ENCODE measurements around the gene DUSP9. TPM values are rescaled to one million over a fixed set of nuclear protein-coding genes. Genes with fewer than 3 reads are reported as not detected.

Gene DUSP9
- polyA plus RNA-seq, 1 donor from 2014 or later, result 0.94 TPM

DNA sequence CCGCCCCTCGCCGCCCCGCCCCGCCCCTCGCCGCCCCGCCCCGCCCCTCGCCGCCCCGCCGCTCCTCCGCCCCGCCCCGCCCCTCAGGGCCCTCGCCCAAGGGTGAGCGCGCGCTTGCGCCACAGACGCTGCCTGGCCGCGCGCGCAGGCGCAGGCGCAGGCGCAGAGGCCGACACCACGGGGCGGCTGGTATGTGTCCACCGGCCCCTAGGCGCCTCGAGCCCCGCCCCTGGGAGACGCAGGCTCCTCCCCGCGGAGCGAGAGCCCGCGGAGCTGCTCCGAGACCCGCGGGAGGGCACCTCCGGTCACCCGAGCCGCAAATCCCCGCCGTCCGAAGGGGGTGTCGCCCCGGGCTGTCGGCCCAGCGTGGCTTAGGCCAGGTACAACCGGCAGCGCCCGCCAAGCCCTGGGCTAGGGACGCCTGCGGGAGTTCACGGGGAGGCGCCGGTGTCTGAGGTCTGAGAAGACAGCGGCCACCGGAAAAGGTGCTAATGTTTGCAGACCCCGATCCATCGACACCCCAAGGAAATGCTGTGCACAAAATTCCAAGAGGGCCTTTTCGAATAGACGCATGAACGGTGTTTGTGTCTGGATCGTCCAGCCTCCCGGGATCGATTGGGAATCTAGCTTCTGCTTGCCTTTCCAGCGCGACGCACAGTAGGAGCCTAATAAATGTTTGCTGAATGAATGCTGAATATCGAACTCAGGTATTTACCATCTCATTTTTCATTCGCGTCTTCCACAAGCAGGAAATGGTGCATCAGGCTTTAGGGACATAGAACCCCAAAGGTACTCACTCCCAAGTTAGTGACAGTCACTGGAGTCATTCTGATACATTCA lies 47.6 kb upstream of the DUSP9 start:
- Histone ChIP-seq H3K4me2 (ENCODE audit: low read length) (peak overlapping the region; percentile 73), H3K36me3 (ENCODE audit: insufficient read depth, low read length) (no peaks in the 10 kb centered on the region), H3K9ac (ENCODE audit: low read length) (peak overlapping the region; percentile 75), H3K9me3 (ENCODE audit: low read length) (no peaks in the 10 kb centered on the region), H3K4me3 (ENCODE audit: low read length) (peak overlapping the region; percentile 78), H3K27ac (ENCODE audit: low read length) (peak overlapping the region; percentile 64), H3K79me2 (replicated peaks; ENCODE audit: insufficient read depth, low read length) (no peaks in the 10 kb centered on the region), H3K27me3 (ENCODE audit: insufficient read depth, low read depth, low read length) (no peaks in the 10 kb centered on the region), H3K9me2 (ENCODE audit: insufficient read depth, low read length) (no peaks in the 10 kb centered on the region), H3F3A (ENCODE audit: insufficient read depth, low read length, poor library complexity, severe bottlenecking) (no peaks in the 10 kb centered on the region), H4K20me1 (ENCODE audit: insufficient read depth) (no peaks in the 10 kb centered on the region), H2AFZ (ENCODE audit: low read depth, low read length) (no peak overlapping the region)
- peak; percentile 40 for TF ChIP-seq MXI1 (conservative IDR thresholded peaks at IDR 0.05; ENCODE audit: poor library complexity, severe bottlenecking)
- TF ChIP-seq POLR2AphosphoS5 (IDR thresholded peaks at IDR 0.05), result peak; percentile 56
- no peak for TF ChIP-seq SMC3 (conservative IDR thresholded peaks at IDR 0.05; ENCODE audit: poor library complexity)
- TF ChIP-seq, protein P1, sequence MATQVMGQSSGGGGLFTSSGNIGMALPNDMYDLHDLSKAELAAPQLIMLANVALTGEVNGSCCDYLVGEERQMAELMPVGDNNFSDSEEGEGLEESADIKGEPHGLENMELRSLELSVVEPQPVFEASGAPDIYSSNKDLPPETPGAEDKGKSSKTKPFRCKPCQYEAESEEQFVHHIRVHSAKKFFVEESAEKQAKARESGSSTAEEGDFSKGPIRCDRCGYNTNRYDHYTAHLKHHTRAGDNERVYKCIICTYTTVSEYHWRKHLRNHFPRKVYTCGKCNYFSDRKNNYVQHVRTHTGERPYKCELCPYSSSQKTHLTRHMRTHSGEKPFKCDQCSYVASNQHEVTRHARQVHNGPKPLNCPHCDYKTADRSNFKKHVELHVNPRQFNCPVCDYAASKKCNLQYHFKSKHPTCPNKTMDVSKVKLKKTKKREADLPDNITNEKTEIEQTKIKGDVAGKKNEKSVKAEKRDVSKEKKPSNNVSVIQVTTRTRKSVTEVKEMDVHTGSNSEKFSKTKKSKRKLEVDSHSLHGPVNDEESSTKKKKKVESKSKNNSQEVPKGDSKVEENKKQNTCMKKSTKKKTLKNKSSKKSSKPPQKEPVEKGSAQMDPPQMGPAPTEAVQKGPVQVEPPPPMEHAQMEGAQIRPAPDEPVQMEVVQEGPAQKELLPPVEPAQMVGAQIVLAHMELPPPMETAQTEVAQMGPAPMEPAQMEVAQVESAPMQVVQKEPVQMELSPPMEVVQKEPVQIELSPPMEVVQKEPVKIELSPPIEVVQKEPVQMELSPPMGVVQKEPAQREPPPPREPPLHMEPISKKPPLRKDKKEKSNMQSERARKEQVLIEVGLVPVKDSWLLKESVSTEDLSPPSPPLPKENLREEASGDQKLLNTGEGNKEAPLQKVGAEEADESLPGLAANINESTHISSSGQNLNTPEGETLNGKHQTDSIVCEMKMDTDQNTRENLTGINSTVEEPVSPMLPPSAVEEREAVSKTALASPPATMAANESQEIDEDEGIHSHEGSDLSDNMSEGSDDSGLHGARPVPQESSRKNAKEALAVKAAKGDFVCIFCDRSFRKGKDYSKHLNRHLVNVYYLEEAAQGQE (IDR thresholded peaks at IDR 0.05; ENCODE audit: borderline replicate concordance), result no peak
- TF ChIP-seq, protein P2, sequence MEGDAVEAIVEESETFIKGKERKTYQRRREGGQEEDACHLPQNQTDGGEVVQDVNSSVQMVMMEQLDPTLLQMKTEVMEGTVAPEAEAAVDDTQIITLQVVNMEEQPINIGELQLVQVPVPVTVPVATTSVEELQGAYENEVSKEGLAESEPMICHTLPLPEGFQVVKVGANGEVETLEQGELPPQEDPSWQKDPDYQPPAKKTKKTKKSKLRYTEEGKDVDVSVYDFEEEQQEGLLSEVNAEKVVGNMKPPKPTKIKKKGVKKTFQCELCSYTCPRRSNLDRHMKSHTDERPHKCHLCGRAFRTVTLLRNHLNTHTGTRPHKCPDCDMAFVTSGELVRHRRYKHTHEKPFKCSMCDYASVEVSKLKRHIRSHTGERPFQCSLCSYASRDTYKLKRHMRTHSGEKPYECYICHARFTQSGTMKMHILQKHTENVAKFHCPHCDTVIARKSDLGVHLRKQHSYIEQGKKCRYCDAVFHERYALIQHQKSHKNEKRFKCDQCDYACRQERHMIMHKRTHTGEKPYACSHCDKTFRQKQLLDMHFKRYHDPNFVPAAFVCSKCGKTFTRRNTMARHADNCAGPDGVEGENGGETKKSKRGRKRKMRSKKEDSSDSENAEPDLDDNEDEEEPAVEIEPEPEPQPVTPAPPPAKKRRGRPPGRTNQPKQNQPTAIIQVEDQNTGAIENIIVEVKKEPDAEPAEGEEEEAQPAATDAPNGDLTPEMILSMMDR (IDR thresholded peaks at IDR 0.05; ENCODE audit: poor library complexity, severe bottlenecking), result peak; percentile 13
- TF ChIP-seq TAF1 (IDR thresholded peaks at IDR 0.05; ENCODE audit: low read depth), result no peak
- no peak for TF ChIP-seq EZH2 (IDR thresholded peaks at IDR 0.05; ENCODE audit: borderline replicate concordance, insufficient read depth, low read length, poor library complexity, severe bottlenecking)
- peak; percentile 9 for TF ChIP-seq RAD21 (conservative IDR thresholded peaks at IDR 0.05)
- TF ChIP-seq EP300 (conservative IDR thresholded peaks at IDR 0.05; ENCODE audit: poor library complexity, severe bottlenecking), result no peak

DNA sequence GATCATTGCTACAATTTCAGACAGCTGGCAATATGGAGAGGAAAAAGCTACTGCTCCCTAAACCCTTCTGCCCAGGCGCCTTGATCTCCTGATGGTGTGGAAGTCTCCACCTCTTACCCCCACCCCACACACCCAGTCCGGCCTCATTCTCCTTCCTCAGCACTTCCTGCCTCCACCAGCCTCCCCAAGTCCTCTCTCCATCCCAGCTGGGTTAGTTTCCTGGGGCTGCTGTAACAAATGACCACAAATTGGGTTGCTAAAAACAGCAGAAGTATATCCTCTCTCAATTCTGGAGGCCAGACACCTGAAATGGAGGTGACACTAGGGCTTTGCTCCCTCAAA lies 47.0 kb upstream of the DUSP9 start:
- H3K9me3 ChIP-seq (ENCODE audit: low read length), result no peaks in the 10 kb centered on the region
- H3K4me2 ChIP-seq (ENCODE audit: low read length), result peak overlapping the region; percentile 73
- peak overlapping the region; percentile 64 for H3K27ac ChIP-seq (ENCODE audit: low read length)
- no peaks in the 10 kb centered on the region for H3K27me3 ChIP-seq (ENCODE audit: insufficient read depth, low read depth, low read length)
- TF ChIP-seq MXI1 (conservative IDR thresholded peaks at IDR 0.05; ENCODE audit: poor library complexity, severe bottlenecking) (no peak), POLR2AphosphoS5 (IDR thresholded peaks at IDR 0.05) (no peak), EZH2 (IDR thresholded peaks at IDR 0.05; ENCODE audit: borderline replicate concordance, insufficient read depth, low read length, poor library complexity, severe bottlenecking) (no peak), EP300 (conservative IDR thresholded peaks at IDR 0.05; ENCODE audit: poor library complexity, severe bottlenecking) (no peak), SMC3 (conservative IDR thresholded peaks at IDR 0.05; ENCODE audit: poor library complexity) (no peak), RAD21 (conservative IDR thresholded peaks at IDR 0.05) (no peak), TAF1 (IDR thresholded peaks at IDR 0.05; ENCODE audit: low read depth) (no peak)
- TF ChIP-seq, protein P2 (IDR thresholded peaks at IDR 0.05; ENCODE audit: poor library complexity, severe bottlenecking), result no peak
- TF ChIP-seq, protein P1 (IDR thresholded peaks at IDR 0.05; ENCODE audit: borderline replicate concordance), result no peak
- no peaks in the 10 kb centered on the region for H4K20me1 ChIP-seq (ENCODE audit: insufficient read depth)
- no peak overlapping the region for H2AFZ ChIP-seq (ENCODE audit: low read depth, low read length)
- H3K4me3 ChIP-seq (ENCODE audit: low read length), result peak overlapping the region; percentile 78
- H3K79me2 ChIP-seq (replicated peaks; ENCODE audit: insufficient read depth, low read length), result no peaks in the 10 kb centered on the region
- no peaks in the 10 kb centered on the region for H3K36me3 ChIP-seq (ENCODE audit: insufficient read depth, low read length)
- H3K9me2 ChIP-seq (ENCODE audit: insufficient read depth, low read length), result no peaks in the 10 kb centered on the region
- H3K9ac ChIP-seq (ENCODE audit: low read length), result peak overlapping the region; percentile 75
- H3F3A ChIP-seq (ENCODE audit: insufficient read depth, low read length, poor library complexity, severe bottlenecking), result no peaks in the 10 kb centered on the region

Measured in neural cell (in vitro differentiated cells).